IMR-90 (cell line): Measurements from ENCODE around the gene PERM1. TPM values are rescaled to one million over a fixed set of nuclear protein-coding genes. Genes with fewer than 3 reads are reported as not detected.

Source experiments
- ATAC-seq: fragments of 200-7000 bp; cut with Tn5 transposase; 2 replicates; pipeline ENCODE4 v1.9.1; 2020; ENCODE audit warnings: low read depth, mild to moderate bottlenecking, moderate library complexity
- BruUV-seq: library from RNA; stranded (reverse); fragments of 400-500 nt; replicated peaks from 2 replicates; lab custom pipeline; 2021; lab: Mats Ljungman, UMichigan
- CTCF ChIA-PET: fragments of 300-600 bp; formaldehyde crosslinking; extraction: SDS; loops from one replicate; lab custom pipeline; 2021; ENCODE audit warnings: antibody characterized with exemption; lab: Yijun Ruan, JAX
- POLR2A ChIA-PET: fragments of 300-600 bp; sonication (Branson Sonifier 250); formaldehyde crosslinking; loops from one replicate; lab custom pipeline; 2022; ENCODE audit warnings: antibody characterized with exemption; ENCODE audit not compliant: unreplicated experiment; lab: Charles Lee
- DNase-seq: peaks from one replicate; pipeline ENCODE4 v3.0.0; 2013
- H2AFZ ChIP-seq: replicated peaks from 2 replicates; pipeline ENCODE3; 2013; ENCODE audit warnings: low read length, mild to moderate bottlenecking; ENCODE audit not compliant: poor library complexity
- H2AK5ac ChIP-seq: 2 replicates; pipeline ENCODE4 v1.6.1; 2013; ENCODE audit warnings: low read depth, low read length, inconsistent platforms
- H2AK9ac ChIP-seq: replicated peaks from 2 replicates; pipeline ENCODE3; 2013; ENCODE audit warnings: mild to moderate bottlenecking, low read depth, low read length, moderate library complexity; ENCODE audit not compliant: poor library complexity
- H2BK120ac ChIP-seq: 2 replicates; pipeline ENCODE4 v1.6.1; 2013; ENCODE audit warnings: low read depth, low read length, inconsistent platforms
- H2BK15ac ChIP-seq: 3 replicates; pipeline ENCODE4 v1.6.1; 2013; ENCODE audit warnings: low read depth, low read length, inconsistent platforms
- H2BK20ac ChIP-seq: 2 replicates; pipeline ENCODE4 v1.6.1; 2013; ENCODE audit warnings: low read depth, mild to moderate bottlenecking, inconsistent platforms, low read length, moderate library complexity
- H2BK5ac ChIP-seq: 2 replicates; pipeline ENCODE4 v1.6.1; 2013; ENCODE audit warnings: mild to moderate bottlenecking, low read depth, low read length, inconsistent platforms; ENCODE audit not compliant: poor library complexity, severe bottlenecking
- H3K14ac ChIP-seq: replicated peaks from 2 replicates; pipeline ENCODE4 v1.6.1; 2013; ENCODE audit warnings: low read depth, low read length, inconsistent platforms
- H3K18ac ChIP-seq: 2 replicates; pipeline ENCODE4 v1.6.1; 2013; ENCODE audit warnings: low read depth, low read length, control low read depth
- H3K23ac ChIP-seq: 2 replicates; pipeline ENCODE4 v1.6.1; 2013; ENCODE audit warnings: low read depth, low read length, inconsistent platforms
- H3K27ac ChIP-seq: 2 replicates; pipeline ENCODE4 v1.5.1; 2013; ENCODE audit warnings: mild to moderate bottlenecking, control low read depth, low read length; ENCODE audit not compliant: insufficient read depth
- H3K27me3 ChIP-seq: 2 replicates; pipeline ENCODE4 v1.6.1; 2013; ENCODE audit warnings: low read length; ENCODE audit not compliant: control insufficient read depth, insufficient read depth
- H3K36me3 ChIP-seq: 2 replicates; pipeline ENCODE4 v1.6.1; 2013; ENCODE audit warnings: low read length, mixed read lengths; ENCODE audit not compliant: control insufficient read depth, insufficient read depth
- H3K4ac ChIP-seq: 2 replicates; pipeline ENCODE4 v1.6.1; 2013; ENCODE audit warnings: low read depth, low read length, inconsistent platforms
- H3K4me1 ChIP-seq: 2 replicates; pipeline ENCODE4 v1.6.1; 2013; ENCODE audit warnings: low read length, mixed read lengths; ENCODE audit not compliant: control insufficient read depth, insufficient read depth
- H3K4me2 ChIP-seq: 2 replicates; pipeline ENCODE4 v1.6.1; 2013; ENCODE audit warnings: low read depth, mild to moderate bottlenecking, control low read depth, low read length, moderate library complexity
- H3K4me3 ChIP-seq: 2 replicates; pipeline ENCODE4 v1.5.1; 2013; ENCODE audit warnings: low read depth, mild to moderate bottlenecking, control low read depth, low read length, moderate library complexity; ENCODE audit not compliant: insufficient read depth
- H3K56ac ChIP-seq: 2 replicates; pipeline ENCODE4 v1.6.1; 2013; ENCODE audit warnings: low read length, inconsistent platforms; ENCODE audit not compliant: insufficient read depth; ENCODE audit errors: extremely low read depth
- H3K79me1 ChIP-seq, 2 experiments: 2 replicates each; pipeline ENCODE4 v1.6.1; 2013; ENCODE audit warnings: low read length in 2 of 2, inconsistent platforms in 1 of 2, low read depth in 1 of 2
- H3K9ac ChIP-seq: 2 replicates; pipeline ENCODE4 v1.6.1; 2013; ENCODE audit warnings: low read depth, low read length, control low read depth
- H3K9me1 ChIP-seq: 2 replicates; pipeline ENCODE4 v1.6.1; 2013; ENCODE audit warnings: low read length, inconsistent platforms; ENCODE audit not compliant: insufficient read depth
- H3K9me3 ChIP-seq: 2 replicates; pipeline ENCODE4 v1.6.1; 2013; ENCODE audit warnings: low read length; ENCODE audit not compliant: control insufficient read depth, insufficient read depth
- H4K20me1 ChIP-seq: 2 replicates; pipeline ENCODE4 v1.6.1; 2013; ENCODE audit warnings: low read length, inconsistent platforms; ENCODE audit not compliant: insufficient read depth
- H4K5ac ChIP-seq: 2 replicates; pipeline ENCODE4 v1.6.1; 2013; ENCODE audit warnings: mild to moderate bottlenecking, low read depth, low read length, control low read depth
- H4K8ac ChIP-seq, 2 experiments: 2 replicates each; pipeline ENCODE4 v1.6.1; 2013; ENCODE audit warnings: low read depth in 2 of 2, low read length in 2 of 2, control low read depth in 1 of 2, inconsistent platforms in 1 of 2
- H4K91ac ChIP-seq: 2 replicates; pipeline ENCODE4 v1.6.1; 2013; ENCODE audit warnings: low read depth, low read length, inconsistent platforms; ENCODE audit not compliant: insufficient read depth
- BHLHE40 ChIP-seq: fragments of 150-350 bp; IDR thresholded peaks from 2 replicates; pipeline ENCODE4 v1.6.1; 2016; ENCODE audit warnings: mild to moderate bottlenecking, low read depth, low read length
- CEBPB ChIP-seq: IDR thresholded peaks from 2 replicates; pipeline ENCODE4 v1.6.1; 2012; ENCODE audit warnings: low read depth, low read length, improper control_type of control experiment
- CHD1 ChIP-seq: IDR thresholded peaks from 2 replicates; pipeline ENCODE4 v1.6.1; 2012; ENCODE audit warnings: low read depth, low read length, improper control_type of control experiment
- FOS ChIP-seq: fragments of 150-350 bp; IDR thresholded peaks from 2 replicates; pipeline ENCODE4 v1.6.1; 2016; ENCODE audit warnings: low read depth, low read length
- MAFK ChIP-seq: IDR thresholded peaks from 2 replicates; pipeline ENCODE4 v1.6.1; 2012; ENCODE audit warnings: low read depth, low read length, improper control_type of control experiment
- MXI1 ChIP-seq: IDR thresholded peaks from 2 replicates; pipeline ENCODE4 v1.6.1; 2012; ENCODE audit warnings: low read depth, mild to moderate bottlenecking, low read length, moderate library complexity, borderline replicate concordance
- POLR2A ChIP-seq: IDR thresholded peaks from 2 replicates; pipeline ENCODE4 v1.6.1; 2012; ENCODE audit warnings: mild to moderate bottlenecking, low read depth, low read length
- RCOR1 ChIP-seq: IDR thresholded peaks from 2 replicates; pipeline ENCODE4 v1.6.1; 2012; ENCODE audit warnings: mild to moderate bottlenecking, low read length, improper control_type of control experiment; ENCODE audit not compliant: insufficient replicate concordance
- WGBS, 2 experiments: methylation state at CpG; one replicate each; pipeline versions ENCODE4 v1.1.5 to v1.1.7; 2013; ENCODE audit warnings: missing lambda C conversion rate in 2 of 2; ENCODE audit not compliant: insufficient read length in 1 of 2; ENCODE audit errors: extremely low coverage in 2 of 2; 5-methylcytosine and 5-hydroxymethylcytosine counted together
- dilution Hi-C: fragments of 300-500 bp; cut with HindIII; formaldehyde crosslinking; loops from one replicate; pipeline ENCODE4 v1.14.3; 2018; ENCODE audit warnings: low sequenced_read_pairs; ENCODE audit not compliant: unreplicated experiment
- in situ Hi-C: fragments of 300-500 bp; cut with MboI; formaldehyde crosslinking; loops from 3 replicates; pipeline ENCODE4 v1.14.3; 2019; ENCODE audit warnings: low sequenced_read_pairs, inconsistent platforms, mixed read lengths
- intact Hi-C: fragments of 100-400 bp; cut with micrococcal nuclease; formaldehyde crosslinking; loops from 2 replicates; pipeline ENCODE4 v1.10.0; 2022
- polyA plus RNA-seq, 3 experiments: library from polyadenylated mRNA; depleted of rRNA; stranded (reverse); fragments of >200 nt; gene quantifications; 2 replicates each; pipeline ENCODE4 v1.2.3, GENCODE V29; 2012; ENCODE audit warnings: low replicate concordance in 1 of 3
- total RNA-seq: library from RNA; depleted of rRNA; stranded (reverse); fragments of >200 nt; gene quantifications from 2 replicates; pipeline ENCODE4 v1.2.3, GENCODE V29; 2012

PERM1 gene
- total and polyA plus RNA-seq, 2 of the 4 experiments (the other 2 are of a cell fraction): not detected

- no peak within 1 kb of the TSS for H2BK20ac ChIP-seq
- TF ChIP-seq FOS (no peak), BHLHE40 (no peak), POLR2A (0 out of 2 replicates have a peak, but pooled peaks have one; percentile 27), MXI1 (peak; percentile 84; the same call in 1 of the 2 replicates), MAFK (no peak), CHD1 (no peak), RCOR1 (no peak), CEBPB (no peak)
- no peaks in the 10 kb centered on the region for H3K27me3 ChIP-seq
- DNase-seq (no peak), ATAC-seq (peak; percentile 52; the same call in 1 of the 2 replicates)
- peak within 1 kb of the TSS; percentile 98 for H2AK9ac ChIP-seq
- peak within 1 kb of the TSS; percentile 46; the same call in 1 of the 2 replicates for H3K56ac ChIP-seq
- H3K18ac ChIP-seq: no peak within 1 kb of the TSS; the same call in 1 of the 2 replicates
- peak within 1 kb of the TSS; percentile 73; the same call in 1 of the 2 replicates for H3K23ac ChIP-seq
- ChIA-PET POLR2A (interaction anchor here (0.6 kb wide), 2 partner anchors 44 to 244 kb away, joined by 3 to 4 read pairs; no protein-coding TSS in a partner anchor), CTCF (interaction anchor here (1.2 kb wide), 1 partner anchor 28 kb away, joined by 3 read pairs; no protein-coding TSS in a partner anchor)
- peak within 1 kb of the TSS; percentile 82 for H3K4me2 ChIP-seq
- intact Hi-C loops: no loop called here
- peaks cover 16 to 41% of the 10 kb centered on the region in 2 experiments; a peak in 3 of 4 replicates for H3K79me1 ChIP-seq
- WGBS, 2 experiments: 0% methylated on average over 37 of the region's 58 CpGs; no CpG with 5 or more reads in 1 of the 2 experiments
- H3K4me3 ChIP-seq: peak within 1 kb of the TSS; percentile 86
- peak within 1 kb of the TSS in 1 of 2 experiments; percentile 84; a peak in 2 of 4 replicates for H4K8ac ChIP-seq
- peak within 1 kb of the TSS; percentile 91 for H2AK5ac ChIP-seq
- H3K9ac ChIP-seq: peak within 1 kb of the TSS; percentile 45; the same call in 1 of the 2 replicates
- in situ Hi-C loops: no loop called here
- H3K27ac ChIP-seq: peak within 1 kb of the TSS; percentile 93
- peaks cover 2% of the 10 kb centered on the region; the same call in 1 of the 2 replicates for H3K9me1 ChIP-seq
- H2BK15ac ChIP-seq: no peak within 1 kb of the TSS
- H4K91ac ChIP-seq: peak within 1 kb of the TSS; percentile 12; the same call in 1 of the 2 replicates
- peaks cover 31% of the 10 kb centered on the region for H4K20me1 ChIP-seq
- H2BK5ac ChIP-seq: peak within 1 kb of the TSS; percentile 92
- peaks cover 20% of the 10 kb centered on the region for H3K4me1 ChIP-seq
- no TSS peak for BruUV-seq
- peak within 1 kb of the TSS; percentile 48; the same call in 1 of the 2 replicates for H2BK120ac ChIP-seq
- H3K36me3 ChIP-seq: peaks cover 15% of the 10 kb centered on the region
- dilution Hi-C loops: no loop called here
- no peak within 1 kb of the TSS for H4K5ac ChIP-seq
- H2AFZ ChIP-seq: peak within 1 kb of the TSS; percentile 97
- H3K9me3 ChIP-seq: no peaks in the 10 kb centered on the region
- peak within 1 kb of the TSS; percentile 76; the same call in 1 of the 2 replicates for H3K14ac ChIP-seq
- peak within 1 kb of the TSS; percentile 72 for H3K4ac ChIP-seq
Observed at GRCh38 chr1:1020000-1020404, 38.1 kb upstream of the PERM1 start, which contains the start of gene AGRN. TSS of gene AGRN (plus strand) at chr1:1020120. CDS start at chr1:1020173, 53 bp downstream.
